NB4 (cell line): ENCODE data around the gene EPHA4.

Experiments used
- CTCF ChIP-seq: IDR thresholded peaks from one replicate; pipeline ENCODE4 v1.5.1; 2012; ENCODE audit warnings: low read depth, low read length
- MAX ChIP-seq: IDR thresholded peaks from 2 replicates; pipeline ENCODE4 v1.6.1; 2011; ENCODE audit warnings: low read depth, low read length
- MYC ChIP-seq: IDR thresholded peaks from 2 replicates; pipeline ENCODE4 v1.6.1; 2011; ENCODE audit warnings: low read depth, low read length
- POLR2A ChIP-seq: IDR thresholded peaks from 2 replicates; pipeline ENCODE4 v1.6.1; 2011; ENCODE audit warnings: mild to moderate bottlenecking; ENCODE audit not compliant: insufficient read length; ENCODE audit errors: extremely low read depth

GRCh38 chr2:221385716-221386115 is 186.4 kb downstream of the EPHA4 start:
- TF ChIP-seq CTCF, result no peak
- no peak for TF ChIP-seq POLR2A
- TF ChIP-seq MAX, result no peak
- no peak for TF ChIP-seq MYC
